HG03103 (cell line): Measurements from ENCODE around the gene PLCH2.
"Not testable (repeated sequence)": the region's sequence is repeated elsewhere in the genome, so short reads cannot be mapped to it uniquely, and the experiment has no call there.

Experiments used
- ATAC-seq: cut with Tn5 transposase; IDR thresholded peaks from one replicate; pipeline ENCODE4 v1.9.1; 2021; ENCODE audit warnings: low read depth; ENCODE audit not compliant: unreplicated experiment

PLCH2 gene

GRCh38 chr1:2476061-2476999, at the start of gene PLCH2:
PLCH2 (plus strand) TSS chr1:2476289; CDS start chr1:2476589, 300 bp downstream.
- ATAC-seq = no peak

- no peak for ATAC-seq
Measured at GRCh38 chr1:2426540-2426939, 49.5 kb upstream of the PLCH2 start.

DNA sequence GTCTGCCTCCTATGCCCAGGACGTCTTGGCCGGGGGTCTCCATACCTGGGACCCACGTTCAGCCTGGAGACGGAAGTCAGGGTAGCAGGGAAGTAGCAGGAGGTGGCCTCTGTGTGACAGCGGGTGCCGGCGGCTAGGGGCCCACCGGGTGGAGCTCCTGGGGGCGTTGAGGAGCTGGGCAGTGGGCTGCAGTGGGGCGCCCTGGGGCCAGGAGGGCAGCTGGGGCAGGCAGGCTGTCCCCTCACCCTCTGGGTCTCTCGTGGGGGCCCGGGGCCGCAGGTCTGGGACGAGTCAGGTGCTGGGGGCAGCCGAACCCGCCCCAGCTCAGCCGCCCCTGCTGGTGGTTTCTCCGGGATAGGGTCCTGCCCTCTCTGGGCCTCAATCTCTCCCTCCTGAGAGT, 49.0 kb upstream of the PLCH2 start:
- ATAC-seq = no peak

DNA sequence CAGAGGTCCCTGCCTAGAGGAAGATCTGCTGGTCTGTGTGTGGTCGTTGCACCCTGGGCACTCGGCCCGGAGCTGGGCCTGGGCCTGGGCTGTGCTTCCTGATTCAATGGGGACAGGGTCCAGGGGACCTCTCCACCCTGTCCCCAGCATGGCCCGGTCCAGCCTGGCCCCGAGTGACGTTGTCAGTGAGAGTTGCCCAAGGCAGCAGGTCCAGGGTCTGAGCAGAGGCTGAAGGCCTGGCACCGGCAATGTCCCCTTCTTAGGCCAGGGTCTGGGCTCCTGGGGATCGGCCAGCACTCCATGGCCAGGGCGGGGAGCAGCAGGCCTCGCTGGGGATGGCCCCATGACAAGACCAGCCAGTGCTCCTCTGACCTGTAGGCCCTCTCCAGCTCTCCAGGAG, 48.1 kb upstream of the PLCH2 start:
- ATAC-seq = no peak

- no peak for ATAC-seq
Measured at GRCh38 chr1:2428490-2428889, 47.6 kb upstream of the PLCH2 start.

GRCh38 chr1:2429780-2430591, 46.1 kb upstream of the PLCH2 start:
- ATAC-seq = no peak

DNA sequence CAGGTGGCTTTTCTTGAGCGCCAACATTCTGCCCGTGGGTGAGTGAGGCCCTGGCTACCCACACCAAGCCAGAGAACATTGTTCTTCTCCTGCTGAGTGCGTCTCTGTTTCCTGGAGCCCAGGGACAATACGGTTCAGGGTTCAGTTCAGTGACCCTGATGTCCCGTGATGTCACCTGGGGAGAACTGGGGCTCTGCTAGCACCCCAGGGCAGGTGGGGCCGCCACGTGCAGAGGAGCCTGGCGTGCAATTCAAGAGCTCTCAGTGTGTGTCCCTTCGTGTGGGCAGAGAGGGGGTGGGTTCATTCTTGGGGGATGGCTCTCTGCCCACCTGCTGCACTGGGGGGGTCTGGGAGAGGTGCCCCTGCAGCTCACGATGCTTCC, 45.5 kb upstream of the PLCH2 start:
- no peak for ATAC-seq

- no peak for ATAC-seq
Measured at GRCh38 chr1:2431103-2431502, 45.0 kb upstream of the PLCH2 start.

- no peak for ATAC-seq
Measured at GRCh38 chr1:2431518-2431917, 44.6 kb upstream of the PLCH2 start.

DNA sequence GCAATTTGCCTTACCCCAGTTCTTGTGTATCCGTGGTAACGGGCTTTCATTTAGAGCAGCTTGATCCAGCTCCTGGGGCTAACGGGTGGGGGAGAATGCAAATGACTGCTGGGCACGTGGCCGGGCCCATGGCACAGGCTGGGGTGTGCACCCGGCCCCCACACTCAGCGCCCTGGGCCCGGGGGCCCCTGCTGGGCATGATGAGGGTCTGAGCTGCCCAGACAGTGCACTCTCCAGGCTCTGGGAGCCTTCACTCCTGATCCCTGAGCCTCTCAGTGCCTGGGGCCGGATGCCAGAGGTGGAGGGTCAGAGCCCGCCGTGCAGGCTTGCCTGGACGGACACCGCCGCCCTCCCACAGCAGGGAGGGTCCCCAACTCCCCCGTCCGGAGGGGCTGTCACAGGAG, 43.6 kb upstream of the PLCH2 start:
- no peak for ATAC-seq

DNA sequence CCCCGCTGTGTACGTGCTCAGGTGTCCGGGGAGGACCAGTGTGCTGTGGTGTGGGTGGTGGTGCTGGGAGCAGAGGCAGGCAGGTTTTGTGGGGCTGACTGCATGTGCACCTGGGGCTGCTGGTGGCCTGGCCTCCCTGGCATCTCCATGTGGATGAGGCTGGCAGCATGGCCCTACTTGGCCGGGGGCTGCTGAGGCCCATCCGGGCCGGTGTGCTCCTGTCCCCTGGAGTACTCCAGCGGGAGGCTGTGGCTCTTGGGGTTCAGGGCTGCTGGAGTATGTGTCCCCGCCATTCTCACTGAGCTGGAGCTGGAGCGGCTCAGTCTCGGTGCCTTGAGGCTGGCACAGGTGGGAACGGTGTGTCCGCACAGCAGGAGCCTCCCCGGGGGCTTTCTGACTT, 42.9 kb upstream of the PLCH2 start:
- ATAC-seq = no peak

DNA sequence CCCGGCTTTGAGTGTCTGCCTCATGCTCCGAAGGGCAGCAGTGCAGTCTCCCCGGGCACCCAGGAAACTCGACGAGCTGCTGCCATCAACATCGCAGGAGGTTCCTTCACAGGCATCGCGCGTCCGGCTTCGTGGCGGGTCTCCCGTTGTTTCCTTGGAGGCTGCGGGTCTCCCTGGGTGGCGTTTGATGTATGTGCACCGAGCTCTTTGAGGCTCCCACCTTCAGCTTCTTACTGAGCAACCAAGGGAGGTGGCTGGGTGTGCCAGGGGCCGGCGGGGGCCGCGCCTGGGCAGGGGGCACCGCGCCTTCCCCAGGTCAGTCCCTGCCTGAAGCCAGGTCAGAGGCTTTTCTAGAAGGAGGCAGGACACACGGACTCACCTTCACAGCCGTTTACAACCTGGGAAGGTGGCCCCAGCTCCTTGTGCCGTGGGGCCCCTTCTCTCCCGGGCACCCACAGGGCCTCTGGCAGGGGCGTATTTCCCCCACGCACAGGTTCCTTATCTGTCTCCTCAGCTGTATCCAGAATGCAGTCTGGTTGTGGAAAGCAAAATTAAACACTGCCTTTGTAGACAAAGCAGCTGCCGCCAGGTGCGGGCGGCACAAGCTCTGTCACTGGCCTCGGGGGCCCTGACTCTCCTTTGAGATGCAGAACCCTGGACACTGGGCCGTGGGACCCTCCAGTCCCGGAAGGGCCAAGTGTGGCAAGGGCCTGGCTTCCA, 42.0 kb upstream of the PLCH2 start:
- ATAC-seq = no peak

DNA sequence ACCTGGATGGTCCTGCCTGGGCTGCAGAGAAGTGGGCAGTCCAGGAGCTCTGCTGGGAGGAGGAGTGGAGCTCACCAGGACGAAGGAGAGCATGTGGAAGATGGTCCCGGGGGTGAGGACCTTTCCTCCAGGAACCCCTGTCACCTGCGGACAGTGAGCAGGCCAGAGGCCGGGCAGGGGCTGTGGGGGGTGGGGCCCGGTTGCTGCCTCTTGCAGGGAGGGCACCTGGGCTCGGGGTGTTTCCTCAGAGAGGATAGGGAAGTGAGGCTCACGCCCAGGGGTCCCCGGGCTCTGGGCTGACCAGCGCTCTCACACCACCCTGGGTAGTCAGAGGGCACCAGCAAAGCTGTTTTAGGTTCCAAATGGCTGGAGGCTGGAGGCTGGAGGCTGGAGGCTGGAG, 41.0 kb upstream of the PLCH2 start:
- ATAC-seq = no peak

- ATAC-seq = no peak
Measured at GRCh38 chr1:2435746-2436355, 40.2 kb upstream of the PLCH2 start.

- no peak for ATAC-seq
Measured at GRCh38 chr1:2436876-2437275, 39.2 kb upstream of the PLCH2 start.

DNA sequence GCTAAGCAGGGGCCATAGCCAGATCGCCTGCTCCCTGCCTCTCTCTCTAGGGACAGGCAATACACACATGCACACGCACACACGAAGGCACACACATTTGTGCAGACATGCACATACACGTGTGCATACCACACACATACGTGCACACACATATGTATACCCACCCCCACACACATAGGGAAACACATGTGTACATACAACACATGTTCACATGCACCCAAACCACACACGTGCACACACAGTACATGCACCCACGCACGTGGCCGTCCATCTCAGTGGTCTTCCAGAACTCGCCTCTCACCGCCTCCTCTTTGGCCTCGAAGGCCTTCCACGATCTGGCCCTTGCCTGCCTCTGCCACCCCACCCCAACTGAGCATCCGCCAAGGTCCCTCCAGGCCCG, 38.5 kb upstream of the PLCH2 start:
- ATAC-seq = no peak

DNA sequence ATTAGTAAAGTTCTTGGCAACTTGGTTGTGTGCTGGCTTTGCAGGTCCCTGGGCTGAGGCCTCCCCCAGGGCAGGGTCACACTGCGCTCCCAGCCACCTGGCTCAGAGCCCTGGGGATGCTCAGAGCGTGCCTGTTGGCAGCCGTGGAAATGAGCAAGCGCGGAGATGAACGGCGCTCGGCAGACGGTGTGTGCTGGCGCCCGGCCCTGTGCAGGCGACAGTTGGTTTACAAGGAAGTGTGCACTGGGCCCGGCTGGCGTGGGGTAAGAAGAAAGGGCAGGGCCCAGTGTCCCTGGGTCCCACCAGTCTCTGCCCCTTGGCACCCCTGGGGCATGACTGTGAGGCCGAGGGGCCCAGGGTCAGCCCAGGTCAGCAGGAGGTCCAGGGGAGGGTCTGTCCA, 38.1 kb upstream of the PLCH2 start:
- ATAC-seq = no peak

- no peak for ATAC-seq
Measured at GRCh38 chr1:2438641-2439040, 37.4 kb upstream of the PLCH2 start.

- ATAC-seq = no peak
Measured at GRCh38 chr1:2439369-2439768, 36.7 kb upstream of the PLCH2 start.

- not testable (repeated sequence) for ATAC-seq
Measured at GRCh38 chr1:2440346-2440745, 35.7 kb upstream of the PLCH2 start.

DNA sequence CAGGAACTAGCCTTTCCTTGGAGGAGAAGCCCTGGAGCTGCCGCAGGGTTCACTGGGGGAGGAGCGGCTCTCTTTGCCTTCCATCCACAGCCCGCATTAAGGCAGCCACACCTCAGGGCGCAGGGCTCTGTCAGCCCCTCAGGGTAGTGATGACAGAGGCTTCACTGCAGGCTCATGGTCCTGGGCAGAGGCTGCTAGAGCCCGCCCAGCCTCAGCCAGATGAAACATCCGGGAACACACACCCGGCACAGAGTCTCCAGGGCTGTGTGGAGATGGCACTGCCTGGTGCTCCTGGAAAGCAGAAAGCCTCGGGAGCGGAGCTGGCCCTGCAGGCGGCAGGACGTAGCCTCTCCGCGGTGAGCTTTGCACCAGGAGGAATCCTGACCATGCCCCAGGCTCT, 34.3 kb upstream of the PLCH2 start:
- no peak for ATAC-seq
